Esophagus muscularis mucosa (tissue), 4 donors: ENCODE measurements around the gene ARSB. TPM values are rescaled to one million over a fixed set of nuclear protein-coding genes. Genes with fewer than 3 reads are reported as not detected.

Source experiments
- DNase-seq: peaks from one replicate; pipeline ENCODE4 v3.0.0-alpha.2; 2017; ENCODE audit errors: extremely low spot score
- H3K27ac ChIP-seq, 4 donors: fragments of 200-600 bp; sonication (generic); replicated peaks in 1 of 4; 1 replicate in 3 of 4; 2 replicates in 1 of 4; pipeline ENCODE4 v1.5.1; 2016 to 2019; ENCODE audit warnings: mild to moderate bottlenecking in 1 of 4
- H3K27me3 ChIP-seq, 4 donors: fragments of 200-600 bp; sonication (generic); one replicate each; pipeline versions ENCODE4 v1.5.1 to v1.6.0; 2016 to 2019
- H3K36me3 ChIP-seq, 4 donors: fragments of 200-600 bp; sonication (generic); one replicate each; pipeline ENCODE4 v1.5.1; 2016 to 2019
- H3K4me1 ChIP-seq, 4 donors: fragments of 200-600 bp; sonication (generic); one replicate each; pipeline ENCODE4 v1.5.1; 2016 to 2019
- H3K4me3 ChIP-seq, 4 donors: fragments of 200-600 bp; sonication (generic); 1 replicate in 2 of 4; 2 replicates in 2 of 4; pipeline ENCODE4 v1.5.1; 2016 to 2019; ENCODE audit warnings: mild to moderate bottlenecking in 4 of 4, moderate library complexity in 1 of 4
- H3K9me3 ChIP-seq, 4 donors: fragments of 200-600 bp; sonication (generic); 1 replicate in 3 of 4; 2 replicates in 1 of 4; pipeline ENCODE4 v1.5.1; 2016 to 2019
- CTCF ChIP-seq, 3 experiments: fragments of 200-600 bp in 2 of 3; fragments of 450-650 bp in 1 of 3; sonication (generic) in 2 of 3; IDR thresholded peaks; one replicate each; pipeline ENCODE4 v1.5.1; 2017 to 2019; ENCODE audit warnings: antibody characterized with exemption in 3 of 3, mild to moderate bottlenecking in 2 of 3, moderate library complexity in 1 of 3
- EP300 ChIP-seq: sonication (generic); formaldehyde crosslinking; IDR thresholded peaks from one replicate; pipeline ENCODE4 v1.6.1; 2017; ENCODE audit warnings: antibody characterized with exemption
- POLR2A ChIP-seq: fragments of 450-650 bp; IDR thresholded peaks from one replicate; pipeline ENCODE4 v1.6.1; 2017; ENCODE audit warnings: antibody characterized with exemption, moderate library complexity, mild to moderate bottlenecking, low read depth
- POLR2AphosphoS5 ChIP-seq, 2 donors: sonication (generic); formaldehyde crosslinking; IDR thresholded peaks; one replicate each; pipeline ENCODE4 v1.6.1; 2017; ENCODE audit warnings: antibody characterized with exemption in 2 of 2
- WGBS: methylation state at CpG from one replicate; pipeline ENCODE4 v1.1.5; 2018; 5-methylcytosine and 5-hydroxymethylcytosine counted together
- intact Hi-C: fragments of 100-400 bp; cut with DNase I; formaldehyde crosslinking; loops from one replicate; pipeline ENCODE4 v1.15.1; 2023
- total RNA-seq, 4 donors: library from RNA; depleted of rRNA; stranded (reverse); fragments of >200 nt; gene quantifications; one replicate each; pipeline versions ENCODE4 v1.1.0 to v1.2.1, GENCODE V29; 2016

ARSB gene
- total RNA-seq, 4 donors from 2014 or later: 58.0 to 103 (median 67.5) TPM

DNA sequence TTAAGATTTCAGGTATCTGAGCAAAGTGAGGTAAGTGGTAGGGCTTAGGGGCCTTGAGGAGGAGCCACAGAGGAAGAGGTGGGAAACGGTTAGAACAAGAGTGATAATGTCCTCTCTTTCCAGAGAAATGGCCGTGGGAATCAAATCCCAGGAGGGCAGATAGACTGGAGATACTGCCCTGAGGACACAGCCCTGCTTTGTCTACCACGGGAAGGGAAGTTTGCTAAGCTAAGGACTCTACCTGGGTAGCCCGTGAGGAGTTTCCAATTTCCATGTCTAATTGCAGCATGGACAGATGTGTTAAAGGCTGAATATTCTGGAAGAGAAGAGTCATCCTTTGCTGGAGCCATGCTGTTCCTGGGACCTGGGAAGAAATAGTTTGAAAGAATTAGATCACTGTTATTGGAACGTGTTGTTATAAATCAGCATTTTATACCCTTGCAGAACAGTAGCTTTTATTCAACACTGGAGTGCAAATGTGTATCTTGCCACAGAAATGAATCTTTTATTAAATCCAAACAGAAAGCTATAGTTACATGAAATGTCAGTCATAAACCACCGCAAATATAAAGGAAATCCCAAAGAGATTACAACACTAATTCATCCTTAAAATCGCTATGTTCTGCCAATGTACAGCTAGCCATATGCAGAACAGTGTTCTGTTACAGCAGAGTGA, 203.4 kb downstream of the ARSB start:
- DNase-seq: no peak
- Histone ChIP-seq H3K9me3 (no peaks in the 10 kb centered on the region), H3K27me3 (no peaks in the 10 kb centered on the region), H3K27ac (no peak overlapping the region), H3K4me3 (no peak overlapping the region), H3K4me1 (peaks cover 0 to 2% (median 0%) of the 10 kb centered on the region in 4 donors), H3K36me3 (peaks cover 0 to 23% (median 12%) of the 10 kb centered on the region in 4 donors)
- intact Hi-C loops: no loop called here
- TF ChIP-seq POLR2AphosphoS5 (IDR thresholded peaks at IDR 0.05) (no peak), EP300 (no peak), POLR2A (no peak), CTCF (IDR thresholded peaks at IDR 0.05) (no peak)
- WGBS: 80% methylated on average over 7 of the region's 7 CpGs

GRCh38 chr5:78779771-78780616, 205.1 kb downstream of the ARSB start:
- no peak for DNase-seq
- 65% methylated on average over 12 of the region's 12 CpGs for WGBS
- Histone ChIP-seq H3K27ac (peak overlapping the region; percentile 13 to 32 (median 18)), H3K4me1 (no peaks in the 10 kb centered on the region), H3K36me3 (peaks cover 0 to 23% (median 12%) of the 10 kb centered on the region in 4 donors), H3K4me3 (no peak overlapping the region), H3K9me3 (no peaks in the 10 kb centered on the region), H3K27me3 (no peaks in the 10 kb centered on the region)
- TF ChIP-seq CTCF (IDR thresholded peaks at IDR 0.05) (no peak), POLR2AphosphoS5 (IDR thresholded peaks at IDR 0.05) (peak; percentile 7 to 43)
- intact Hi-C loops: no loop called here

- intact Hi-C loops: no loop called here
- Histone ChIP-seq H3K4me1 (no peaks in the 10 kb centered on the region), H3K36me3 (peaks cover 0 to 23% (median 12%) of the 10 kb centered on the region in 4 donors), H3K9me3 (no peaks in the 10 kb centered on the region), H3K27me3 (no peaks in the 10 kb centered on the region), H3K4me3 (no peak overlapping the region), H3K27ac (peak overlapping the region in 2 of 4 donors; percentile 18 to 20)
- TF ChIP-seq POLR2A (no peak), CTCF (IDR thresholded peaks at IDR 0.05) (no peak), EP300 (no peak), POLR2AphosphoS5 (IDR thresholded peaks at IDR 0.05) (no peak)
- WGBS: 99% methylated on average over 4 of the region's 4 CpGs
- DNase-seq: no peak
Measured at GRCh38 chr5:78779262-78779661, 205.8 kb downstream of the ARSB start.

DNA sequence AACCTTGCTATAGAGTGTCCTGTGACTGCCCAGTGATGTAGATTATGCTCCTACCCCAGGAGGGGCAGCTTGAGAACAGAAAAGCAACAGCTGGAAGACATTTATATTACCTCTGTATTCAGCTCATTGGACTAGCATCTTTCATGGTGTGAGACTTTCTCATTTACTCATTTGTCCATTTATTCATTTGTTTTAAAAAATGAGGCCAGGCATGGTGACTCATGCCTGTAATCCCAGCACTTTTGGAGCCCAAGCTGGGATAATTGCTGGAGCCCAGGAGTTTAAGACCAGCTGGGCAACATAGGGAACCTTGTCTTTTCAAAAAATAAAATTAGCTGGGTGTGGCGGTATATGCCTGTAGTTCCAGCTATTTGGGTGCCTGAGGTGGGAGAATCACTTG, 206.6 kb downstream of the ARSB start:
- WGBS: 91% methylated on average over 1 of the region's 1 CpG
- TF ChIP-seq POLR2AphosphoS5 (IDR thresholded peaks at IDR 0.05) (no peak), EP300 (no peak), CTCF (IDR thresholded peaks at IDR 0.05) (no peak), POLR2A (no peak)
- no peak for DNase-seq
- no peaks in the 10 kb centered on the region for H3K27me3 ChIP-seq
- H3K27ac ChIP-seq: peak overlapping the region in 1 of 4 donors; percentile 18
- no peaks in the 10 kb centered on the region for H3K4me1 ChIP-seq
- peaks cover 0 to 23% (median 14%) of the 10 kb centered on the region in 4 donors for H3K36me3 ChIP-seq
- intact Hi-C loops: no loop called here
- no peak overlapping the region for H3K4me3 ChIP-seq
- H3K9me3 ChIP-seq: no peaks in the 10 kb centered on the region
